PC-9 (cell line): ENCODE measurements around the gene MACROD1. TPM values are rescaled to one million over a fixed set of nuclear protein-coding genes. Genes with fewer than 3 reads are reported as not detected.

Experiments
- BruUV-seq: library from RNA; stranded (reverse); fragments of 400-500 nt; replicated peaks from 2 replicates; lab custom pipeline; 2021; lab: Mats Ljungman, UMichigan
- CTCF ChIA-PET: fragments of 300-600 bp; sonication (Branson Sonifier 250); formaldehyde crosslinking; loops from one replicate; lab custom pipeline; 2022; ENCODE audit warnings: antibody characterized with exemption; lab: Charles Lee
- POLR2A ChIA-PET: fragments of 300-600 bp; sonication (Branson Sonifier 250); formaldehyde crosslinking; loops from one replicate; lab custom pipeline; 2022; ENCODE audit warnings: antibody characterized with exemption; ENCODE audit not compliant: unreplicated experiment; lab: Charles Lee
- DNase-seq, 2 experiments: peaks; one replicate each; pipeline versions ENCODE4 v3.0.0 to v3.0.0-alpha.2; 2015 to 2022; ENCODE audit warnings: mixed read lengths in 1 of 2
- H2AFZ ChIP-seq: fragments of 200-600 bp; sonication (generic); 2 replicates; pipeline ENCODE4 v1.8.1; 2017; ENCODE audit warnings: antibody characterized with exemption
- H3F3A ChIP-seq: fragments of 200-600 bp; sonication (generic); 2 replicates; pipeline ENCODE4 v1.8.1; 2017; ENCODE audit warnings: antibody characterized with exemption, mild to moderate bottlenecking, low read depth; ENCODE audit not compliant: insufficient read depth
- H3K27ac ChIP-seq: fragments of 200-600 bp; sonication (generic); 2 replicates; pipeline ENCODE4 v1.6.1; 2016; ENCODE audit warnings: mixed run types
- H3K27me3 ChIP-seq: fragments of 200-600 bp; sonication (generic); 2 replicates; pipeline ENCODE4 v1.6.1; 2016; ENCODE audit warnings: low read depth, mixed run types; ENCODE audit not compliant: insufficient read depth
- H3K36me3 ChIP-seq: fragments of 200-600 bp; sonication (generic); 2 replicates; pipeline ENCODE4 v1.6.1; 2016; ENCODE audit warnings: low read depth, mixed run types
- H3K4me1 ChIP-seq: fragments of 200-600 bp; sonication (generic); replicated peaks from 2 replicates; pipeline ENCODE4 v1.6.1; 2016; ENCODE audit warnings: mixed run types; ENCODE audit not compliant: insufficient read depth
- H3K4me2 ChIP-seq: fragments of 200-600 bp; sonication (generic); 2 replicates; pipeline ENCODE4 v1.6.1; 2017; ENCODE audit warnings: mixed run types
- H3K4me3 ChIP-seq: fragments of 200-600 bp; sonication (generic); 2 replicates; pipeline ENCODE4 v1.6.1; 2016; ENCODE audit warnings: mixed run types
- H3K79me2 ChIP-seq: fragments of 200-600 bp; sonication (generic); 2 replicates; pipeline ENCODE4 v1.6.1; 2017; ENCODE audit warnings: low read depth, mixed run types
- H3K9me2 ChIP-seq: fragments of 200-600 bp; sonication (generic); 2 replicates; pipeline ENCODE4 v1.8.1; 2017; ENCODE audit warnings: mild to moderate bottlenecking; ENCODE audit not compliant: insufficient read depth
- H3K9me3 ChIP-seq: fragments of 200-600 bp; sonication (generic); 2 replicates; pipeline ENCODE4 v1.8.1; 2016; ENCODE audit warnings: low read depth; ENCODE audit not compliant: insufficient read depth
- H4K20me1 ChIP-seq: fragments of 200-600 bp; sonication (generic); 2 replicates; pipeline ENCODE4 v1.8.1; 2017; ENCODE audit not compliant: insufficient read depth
- EZH2 ChIP-seq: fragments of 200-600 bp; sonication (generic); IDR thresholded peaks from 2 replicates; pipeline ENCODE4 v1.8.0; 2017; ENCODE audit warnings: antibody characterized with exemption, low read depth
- intact Hi-C: fragments of 100-400 bp; cut with micrococcal nuclease; formaldehyde crosslinking; loops from one replicate; pipeline ENCODE4 v1.10.0; 2022; ENCODE audit not compliant: unreplicated experiment
- total RNA-seq: library from RNA; stranded (reverse); gene quantifications from 2 replicates; pipeline ENCODE4 v1.2.3, GENCODE V29; 2021
- TF ChIP-seq, protein P1 (sequence below): fragments of 200-600 bp; sonication (generic); conservative IDR thresholded peaks from 2 replicates; pipeline ENCODE4 v1.6.1; 2017; ENCODE audit warnings: mixed run types, antibody characterized with exemption, mild to moderate bottlenecking, moderate library complexity

The MACROD1 gene
- total RNA-seq, 1 experiment from 2014 or later = 41.0 TPM

DNA sequence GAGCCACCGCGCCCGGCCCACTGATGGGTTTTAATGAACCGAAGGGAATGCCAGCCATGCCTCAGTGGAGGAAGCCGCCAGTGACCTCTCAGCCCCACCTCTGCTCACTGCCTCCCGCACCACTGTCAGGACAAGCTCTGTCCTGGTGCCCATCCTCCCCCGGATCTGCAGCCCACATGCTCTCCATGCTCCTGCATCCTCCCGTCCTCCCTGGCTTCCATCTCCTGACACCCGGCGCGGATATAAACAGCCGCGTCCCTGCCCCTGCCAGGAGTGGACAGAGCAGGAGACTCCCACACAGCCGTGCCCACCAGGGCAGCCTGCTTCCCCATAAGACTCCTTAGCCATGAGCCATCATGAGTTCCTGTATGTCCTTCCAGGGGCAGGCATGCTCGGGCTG lies 26.9 kb downstream of the MACROD1 start:
- no peak for DNase-seq
- H3K4me2 ChIP-seq = no peak overlapping the region
- H4K20me1 ChIP-seq = peaks cover 54% of the 10 kb centered on the region
- no peaks in the 10 kb centered on the region for H3F3A ChIP-seq
- no peaks in the 10 kb centered on the region for H3K9me3 ChIP-seq
- no peak for TF ChIP-seq EZH2
- TF ChIP-seq, protein P1, sequence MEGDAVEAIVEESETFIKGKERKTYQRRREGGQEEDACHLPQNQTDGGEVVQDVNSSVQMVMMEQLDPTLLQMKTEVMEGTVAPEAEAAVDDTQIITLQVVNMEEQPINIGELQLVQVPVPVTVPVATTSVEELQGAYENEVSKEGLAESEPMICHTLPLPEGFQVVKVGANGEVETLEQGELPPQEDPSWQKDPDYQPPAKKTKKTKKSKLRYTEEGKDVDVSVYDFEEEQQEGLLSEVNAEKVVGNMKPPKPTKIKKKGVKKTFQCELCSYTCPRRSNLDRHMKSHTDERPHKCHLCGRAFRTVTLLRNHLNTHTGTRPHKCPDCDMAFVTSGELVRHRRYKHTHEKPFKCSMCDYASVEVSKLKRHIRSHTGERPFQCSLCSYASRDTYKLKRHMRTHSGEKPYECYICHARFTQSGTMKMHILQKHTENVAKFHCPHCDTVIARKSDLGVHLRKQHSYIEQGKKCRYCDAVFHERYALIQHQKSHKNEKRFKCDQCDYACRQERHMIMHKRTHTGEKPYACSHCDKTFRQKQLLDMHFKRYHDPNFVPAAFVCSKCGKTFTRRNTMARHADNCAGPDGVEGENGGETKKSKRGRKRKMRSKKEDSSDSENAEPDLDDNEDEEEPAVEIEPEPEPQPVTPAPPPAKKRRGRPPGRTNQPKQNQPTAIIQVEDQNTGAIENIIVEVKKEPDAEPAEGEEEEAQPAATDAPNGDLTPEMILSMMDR = no peak
- H3K27ac ChIP-seq = no peak overlapping the region
- BruUV-seq = no TSS peak
- no peaks in the 10 kb centered on the region for H3K36me3 ChIP-seq
- intact Hi-C loops = no loop called here
- H3K4me3 ChIP-seq = no peak overlapping the region
- H2AFZ ChIP-seq = no peak overlapping the region
- ChIA-PET CTCF (no interaction called here), POLR2A (no interaction called here)
- no peaks in the 10 kb centered on the region for H3K9me2 ChIP-seq
- no peaks in the 10 kb centered on the region for H3K27me3 ChIP-seq
- no peaks in the 10 kb centered on the region for H3K4me1 ChIP-seq
- H3K79me2 ChIP-seq = no peaks in the 10 kb centered on the region

DNA sequence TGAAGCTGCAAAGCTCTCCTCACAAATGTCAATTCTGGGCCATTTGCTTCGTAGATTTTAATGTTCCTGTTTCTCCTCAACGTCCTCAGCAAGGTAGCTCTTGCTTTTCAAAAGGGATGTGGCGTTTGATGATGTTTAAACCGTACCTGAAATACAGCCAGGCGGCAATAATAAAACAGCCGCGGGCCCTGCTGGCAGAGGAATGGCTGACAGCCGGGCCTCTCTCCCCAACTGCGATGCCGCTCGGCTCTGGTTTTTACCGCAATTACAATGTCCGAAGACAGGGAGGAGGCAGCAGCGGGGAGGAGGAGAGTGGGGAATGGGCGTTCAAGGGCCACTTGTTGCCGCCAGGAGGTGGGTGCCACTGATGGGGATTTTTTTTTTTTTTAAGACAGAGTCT lies 27.5 kb downstream of the MACROD1 start:
- H4K20me1 ChIP-seq = peaks cover 57% of the 10 kb centered on the region
- intact Hi-C loops = no loop called here
- BruUV-seq = no TSS peak
- POLR2A ChIA-PET = no interaction called here
- H3F3A ChIP-seq = no peaks in the 10 kb centered on the region
- no peak overlapping the region for H2AFZ ChIP-seq
- no peaks in the 10 kb centered on the region for H3K9me2 ChIP-seq
- no peaks in the 10 kb centered on the region for H3K9me3 ChIP-seq
- TF ChIP-seq, protein P1 = no peak
- no peak for TF ChIP-seq EZH2
- no peak overlapping the region for H3K27ac ChIP-seq
- no peaks in the 10 kb centered on the region for H3K79me2 ChIP-seq
- DNase-seq = no peak
- no peaks in the 10 kb centered on the region for H3K4me1 ChIP-seq
- H3K36me3 ChIP-seq = no peaks in the 10 kb centered on the region
- CTCF ChIA-PET = interaction anchor here (0.5 kb wide), 1 partner anchor 191 kb away, joined by 3 read pairs; no protein-coding TSS in a partner anchor
- H3K27me3 ChIP-seq = no peaks in the 10 kb centered on the region
- no peak overlapping the region for H3K4me2 ChIP-seq
- H3K4me3 ChIP-seq = no peak overlapping the region

DNA sequence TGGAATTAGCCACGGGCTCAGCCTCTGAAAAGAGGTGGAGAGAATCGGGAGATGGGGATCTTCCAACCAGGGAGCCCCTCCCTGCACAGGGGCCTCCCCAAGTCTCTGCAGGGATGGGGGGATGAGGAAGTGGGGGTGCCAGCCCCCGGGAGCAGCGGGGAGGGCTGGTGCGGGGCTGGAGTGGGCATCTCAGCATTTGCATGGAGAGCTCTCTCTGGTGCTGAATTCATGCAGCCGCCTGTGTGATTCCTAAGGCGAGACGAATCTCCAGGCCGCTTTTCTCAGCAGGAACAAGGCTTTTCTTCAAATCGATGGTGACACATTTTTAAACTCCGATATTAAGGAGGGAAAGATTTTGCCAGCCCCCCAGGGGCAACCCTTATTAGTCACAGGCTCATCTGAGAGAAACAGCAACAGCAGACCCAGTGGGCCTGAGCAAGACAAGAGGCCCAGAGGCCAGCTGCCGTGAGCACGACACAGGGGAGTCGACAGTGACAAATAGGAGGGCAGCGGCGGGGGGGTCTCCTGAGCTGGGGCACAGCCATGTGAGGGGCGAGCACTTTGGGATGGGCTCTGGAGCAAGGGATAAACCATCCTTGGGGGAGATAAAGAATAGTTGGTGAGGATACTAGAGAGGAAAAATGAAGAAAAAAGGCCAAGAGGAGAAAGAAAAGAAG lies 29.0 kb downstream of the MACROD1 start:
- Histone ChIP-seq H3K4me2 (no peak overlapping the region), H3K4me3 (no peak overlapping the region), H3K36me3 (no peaks in the 10 kb centered on the region), H3K4me1 (no peaks in the 10 kb centered on the region), H3K9me3 (no peaks in the 10 kb centered on the region), H3F3A (no peaks in the 10 kb centered on the region), H3K27ac (no peak overlapping the region), H4K20me1 (peaks cover 65% of the 10 kb centered on the region), H2AFZ (no peak overlapping the region), H3K79me2 (no peaks in the 10 kb centered on the region), H3K9me2 (no peaks in the 10 kb centered on the region), H3K27me3 (no peaks in the 10 kb centered on the region)
- intact Hi-C loops = no loop called here
- ChIA-PET POLR2A (no interaction called here), CTCF (no interaction called here)
- no peak for TF ChIP-seq EZH2
- TF ChIP-seq, protein P1 = no peak
- no TSS peak for BruUV-seq
- no peak for DNase-seq
